AG09309 (cell line): Measurements from ENCODE around the gene XIAP.

Experiments
- DNase-seq: peaks from one replicate; pipeline ENCODE4 v3.0.0-alpha.2; 2010; ENCODE audit warnings: low read depth
- H3K4me3 ChIP-seq: 2 replicates; pipeline ENCODE4 v1.5.1; 2011; ENCODE audit warnings: mild to moderate bottlenecking, low read depth, low read length, moderate library complexity; ENCODE audit not compliant: control insufficient read depth
- TF ChIP-seq, protein P1 (sequence below): IDR thresholded peaks from 2 replicates; pipeline ENCODE4 v1.5.1; 2011; ENCODE audit warnings: mild to moderate bottlenecking, low read depth, low read length, inconsistent platforms; ENCODE audit not compliant: insufficient read depth, control insufficient read depth; ENCODE audit errors: missing control alignments

XIAP gene

DNA sequence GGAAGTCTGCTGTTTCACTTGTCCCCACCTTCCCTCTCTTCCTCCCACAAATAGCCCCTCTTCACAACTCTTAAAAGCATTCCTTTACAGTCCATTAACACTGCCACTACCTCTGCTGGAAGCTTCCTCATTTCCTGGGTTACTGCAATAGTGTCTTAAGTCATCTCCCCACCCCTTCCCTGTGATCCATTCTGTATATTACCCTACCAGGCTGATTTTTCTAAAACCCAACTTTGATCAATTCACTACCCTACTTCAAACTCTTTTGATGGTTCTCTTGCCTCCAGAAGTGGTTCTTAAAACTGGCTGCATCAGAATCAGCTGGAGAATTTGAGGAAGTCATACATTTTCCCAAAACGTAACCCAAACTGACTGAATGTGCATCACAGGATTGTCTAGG is 8.8 kb upstream of the XIAP start:
- no peak overlapping the region for H3K4me3 ChIP-seq
- DNase-seq = no peak
- TF ChIP-seq, protein P1, sequence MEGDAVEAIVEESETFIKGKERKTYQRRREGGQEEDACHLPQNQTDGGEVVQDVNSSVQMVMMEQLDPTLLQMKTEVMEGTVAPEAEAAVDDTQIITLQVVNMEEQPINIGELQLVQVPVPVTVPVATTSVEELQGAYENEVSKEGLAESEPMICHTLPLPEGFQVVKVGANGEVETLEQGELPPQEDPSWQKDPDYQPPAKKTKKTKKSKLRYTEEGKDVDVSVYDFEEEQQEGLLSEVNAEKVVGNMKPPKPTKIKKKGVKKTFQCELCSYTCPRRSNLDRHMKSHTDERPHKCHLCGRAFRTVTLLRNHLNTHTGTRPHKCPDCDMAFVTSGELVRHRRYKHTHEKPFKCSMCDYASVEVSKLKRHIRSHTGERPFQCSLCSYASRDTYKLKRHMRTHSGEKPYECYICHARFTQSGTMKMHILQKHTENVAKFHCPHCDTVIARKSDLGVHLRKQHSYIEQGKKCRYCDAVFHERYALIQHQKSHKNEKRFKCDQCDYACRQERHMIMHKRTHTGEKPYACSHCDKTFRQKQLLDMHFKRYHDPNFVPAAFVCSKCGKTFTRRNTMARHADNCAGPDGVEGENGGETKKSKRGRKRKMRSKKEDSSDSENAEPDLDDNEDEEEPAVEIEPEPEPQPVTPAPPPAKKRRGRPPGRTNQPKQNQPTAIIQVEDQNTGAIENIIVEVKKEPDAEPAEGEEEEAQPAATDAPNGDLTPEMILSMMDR = no peak

DNA sequence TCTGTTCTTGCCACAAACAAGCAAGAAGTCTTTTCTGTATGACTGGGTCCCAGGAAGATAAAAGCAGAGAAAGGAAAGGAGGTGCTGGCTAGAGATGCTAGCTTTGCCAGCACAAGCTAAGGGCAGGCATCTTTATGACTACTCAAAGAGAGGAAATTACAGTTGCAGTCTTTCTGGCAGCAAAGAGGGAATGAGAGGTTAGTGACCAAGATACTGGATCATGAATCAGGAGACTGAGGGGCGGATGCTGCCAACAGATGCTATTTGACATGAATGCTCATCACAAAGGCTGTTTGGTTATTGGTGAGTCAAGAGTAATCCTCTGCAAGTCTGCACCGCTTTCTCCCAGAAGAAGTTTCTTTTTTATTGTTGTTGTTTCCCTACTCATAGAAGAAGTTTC is 5.5 kb upstream of the XIAP start:
- TF ChIP-seq, protein P1 = no peak
- no peak overlapping the region for H3K4me3 ChIP-seq
- peak; percentile 38 for DNase-seq

DNA sequence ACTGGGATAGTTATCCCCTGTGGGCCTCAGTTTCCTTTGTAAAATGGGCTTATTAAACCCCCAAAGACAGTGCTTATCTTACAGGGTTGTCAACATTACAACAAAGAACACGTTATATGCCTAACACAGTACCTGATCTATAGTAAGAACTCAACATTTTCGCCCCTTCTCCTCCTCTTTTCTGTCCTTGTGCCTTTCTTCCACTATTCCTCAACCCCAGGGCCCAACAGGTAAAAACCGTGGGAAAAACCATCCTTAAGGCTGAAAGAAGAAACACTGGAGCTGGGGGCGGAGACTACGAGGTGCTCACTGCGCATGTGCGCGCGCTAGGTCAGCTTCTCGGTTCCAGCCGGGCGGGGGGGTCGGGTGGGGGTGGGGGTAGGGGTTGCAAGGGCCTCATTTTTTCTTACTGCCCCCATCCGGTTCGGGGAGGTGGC is 426 bp upstream of the XIAP start:
- TF ChIP-seq, protein P1 = no peak
- peak overlapping the region; percentile 72 for H3K4me3 ChIP-seq

DNA sequence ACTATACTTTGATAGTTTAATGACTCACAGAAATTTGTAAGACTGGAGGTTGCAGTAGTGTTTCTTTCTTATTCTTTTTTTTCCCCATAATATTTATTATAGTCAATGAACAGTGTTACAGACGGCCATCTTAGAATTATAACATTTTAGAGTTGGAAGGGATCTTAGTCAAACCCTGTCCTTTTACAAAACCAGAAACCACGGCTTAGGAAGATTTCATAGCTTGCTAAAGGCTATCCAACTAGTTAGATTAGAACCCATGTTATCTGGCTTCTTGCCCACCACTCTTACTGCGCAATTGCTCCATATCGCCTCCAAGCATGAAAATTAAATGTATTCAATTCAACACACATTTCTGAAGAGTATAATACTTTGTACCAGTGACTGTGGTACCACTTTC is 1.1 kb downstream of the XIAP start:
- DNase-seq = no peak
- TF ChIP-seq, protein P1 = no peak

More for the DNA sequence above, 426 bp upstream of the XIAP start:
- DNase-seq = no peak

DNA sequence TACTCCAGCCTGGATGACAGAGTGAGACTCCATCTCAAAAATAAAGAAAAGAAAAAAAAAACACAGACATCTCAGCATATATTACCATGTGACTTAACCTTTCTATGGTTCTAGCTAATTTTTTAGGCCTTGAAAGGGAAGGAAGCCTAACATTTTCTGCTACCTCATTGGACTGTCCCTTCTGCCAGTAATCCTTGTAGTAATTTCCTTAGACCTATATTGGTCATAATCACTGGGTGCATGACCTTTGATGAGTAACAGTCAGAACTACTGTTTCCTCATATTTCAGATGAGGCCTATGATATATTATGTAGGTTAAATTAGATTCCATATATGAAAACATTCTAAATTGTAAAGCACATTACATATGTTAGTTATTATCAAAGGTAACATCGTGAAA is 9.6 kb downstream of the XIAP start:
- H3K4me3 ChIP-seq = no peak overlapping the region
- no peak for DNase-seq
- TF ChIP-seq, protein P1 = no peak

More for the DNA sequence above, 1.1 kb downstream of the XIAP start:
- peak overlapping the region; percentile 72 for H3K4me3 ChIP-seq

DNA sequence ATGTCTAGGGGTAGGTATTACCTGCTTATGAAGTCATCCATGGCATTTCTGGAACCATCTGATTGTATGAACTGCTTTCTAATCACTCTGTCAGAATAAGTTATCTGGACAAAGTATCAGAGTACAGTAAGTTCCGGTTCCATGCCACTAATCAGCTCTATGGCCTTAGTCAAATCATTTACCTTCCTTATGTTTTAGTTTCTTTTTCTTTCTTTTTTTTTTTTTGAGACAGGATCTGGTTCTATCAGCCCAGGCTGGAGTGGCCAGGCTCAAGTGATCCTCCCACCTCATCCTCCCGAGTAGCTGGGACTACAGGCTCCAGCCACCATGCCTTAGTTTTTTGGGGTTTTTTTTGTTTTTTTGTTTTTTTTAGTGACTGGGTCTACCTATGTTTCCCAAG is 11.5 kb downstream of the XIAP start:
- no peak overlapping the region for H3K4me3 ChIP-seq
- no peak for DNase-seq
- TF ChIP-seq, protein P1 = no peak

DNA sequence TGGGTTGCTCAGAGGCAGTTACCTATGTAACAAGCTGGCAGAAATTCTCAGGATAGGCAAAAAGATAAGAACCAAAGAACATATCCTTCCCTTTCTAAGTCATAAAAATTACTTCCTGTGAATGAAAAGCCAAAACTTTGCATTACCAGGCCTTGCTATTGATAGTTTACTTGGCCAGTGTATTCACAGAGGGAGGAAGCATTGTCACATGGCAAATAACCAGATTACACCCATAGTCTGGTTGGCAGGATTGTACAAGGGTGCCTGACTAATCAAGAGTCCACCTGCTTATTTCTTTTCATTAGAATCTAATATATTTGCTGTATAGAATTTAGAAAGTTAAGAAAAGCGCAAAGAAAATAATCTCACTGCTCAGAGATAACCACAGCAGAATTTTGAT is 14.1 kb downstream of the XIAP start:
- TF ChIP-seq, protein P1 = no peak
- H3K4me3 ChIP-seq = no peak overlapping the region
- DNase-seq = no peak
